Measurements from ENCODE around the gene AAMP. TPM values are rescaled to one million over a fixed set of nuclear protein-coding genes. Genes with fewer than 3 reads are reported as not detected.

Gene AAMP
- polyA plus RNA-seq, 1 donor from 2014 or later, result 249 TPM

- peaks cover 8% of the 10 kb centered on the region for H4K20me1 ChIP-seq (ENCODE audit: insufficient read depth)
- H3K9ac ChIP-seq (ENCODE audit: low read length), result no peak overlapping the region
- H3K27ac ChIP-seq (ENCODE audit: low read length), result no peak overlapping the region
- peaks cover 69% of the 10 kb centered on the region for H3K79me2 ChIP-seq (replicated peaks; ENCODE audit: insufficient read depth, low read length)
- H3K4me3 ChIP-seq (ENCODE audit: low read length), result no peak overlapping the region
- no peaks in the 10 kb centered on the region for H3K36me3 ChIP-seq (ENCODE audit: insufficient read depth, low read length)
- H3K27me3 ChIP-seq (ENCODE audit: insufficient read depth, low read depth, low read length), result no peaks in the 10 kb centered on the region
- H3K4me2 ChIP-seq (ENCODE audit: low read length), result no peak overlapping the region
- TF ChIP-seq POLR2AphosphoS5 (IDR thresholded peaks at IDR 0.05) (no peak), REST (IDR thresholded peaks at IDR 0.05; ENCODE audit: borderline replicate concordance) (no peak), TAF1 (IDR thresholded peaks at IDR 0.05; ENCODE audit: low read depth) (no peak), SMC3 (conservative IDR thresholded peaks at IDR 0.05; ENCODE audit: poor library complexity) (no peak)
- H3K9me2 ChIP-seq (ENCODE audit: insufficient read depth, low read length), result no peaks in the 10 kb centered on the region
- no peak overlapping the region for H2AFZ ChIP-seq (ENCODE audit: low read depth, low read length)
- H3K9me3 ChIP-seq (ENCODE audit: low read length), result no peaks in the 10 kb centered on the region
- H3F3A ChIP-seq (ENCODE audit: insufficient read depth, low read length, poor library complexity, severe bottlenecking), result no peaks in the 10 kb centered on the region
Observed at GRCh38 chr2:218223046-218223445, 46.9 kb downstream of the AAMP start.

- Histone ChIP-seq H3K4me3 (ENCODE audit: low read length) (no peak overlapping the region), H3K4me2 (ENCODE audit: low read length) (no peak overlapping the region)
Observed at GRCh38 chr2:218221000-218221399, 48.9 kb downstream of the AAMP start.

More at GRCh38 chr2:218221000-218221399, 48.9 kb downstream of the AAMP start:
- Histone ChIP-seq H2AFZ (ENCODE audit: low read depth, low read length) (no peak overlapping the region), H3K27me3 (ENCODE audit: insufficient read depth, low read depth, low read length) (no peaks in the 10 kb centered on the region), H3K9me2 (ENCODE audit: insufficient read depth, low read length) (no peaks in the 10 kb centered on the region), H3K36me3 (ENCODE audit: insufficient read depth, low read length) (no peaks in the 10 kb centered on the region), H3K9ac (ENCODE audit: low read length) (no peak overlapping the region), H3F3A (ENCODE audit: insufficient read depth, low read length, poor library complexity, severe bottlenecking) (peaks cover 6% of the 10 kb centered on the region), H4K20me1 (ENCODE audit: insufficient read depth) (peaks cover 8% of the 10 kb centered on the region), H3K79me2 (replicated peaks; ENCODE audit: insufficient read depth, low read length) (peaks cover 78% of the 10 kb centered on the region), H3K27ac (ENCODE audit: low read length) (no peak overlapping the region), H3K9me3 (ENCODE audit: low read length) (no peaks in the 10 kb centered on the region)
- TF ChIP-seq SMC3 (conservative IDR thresholded peaks at IDR 0.05; ENCODE audit: poor library complexity) (no peak), EP300 (conservative IDR thresholded peaks at IDR 0.05; ENCODE audit: poor library complexity, severe bottlenecking) (no peak), CTCF (IDR thresholded peaks at IDR 0.05; ENCODE audit: poor library complexity, severe bottlenecking) (no peak), TAF1 (IDR thresholded peaks at IDR 0.05; ENCODE audit: low read depth) (no peak), EZH2 (IDR thresholded peaks at IDR 0.05; ENCODE audit: borderline replicate concordance, insufficient read depth, low read length, poor library complexity, severe bottlenecking) (no peak), POLR2AphosphoS5 (IDR thresholded peaks at IDR 0.05) (no peak), RAD21 (conservative IDR thresholded peaks at IDR 0.05) (no peak), REST (IDR thresholded peaks at IDR 0.05; ENCODE audit: borderline replicate concordance) (no peak), MXI1 (conservative IDR thresholded peaks at IDR 0.05; ENCODE audit: poor library complexity, severe bottlenecking) (no peak)
